Caco-2 (cell line): ENCODE data around the gene SETD6. TPM values are rescaled to one million over a fixed set of nuclear protein-coding genes. Genes with fewer than 3 reads are reported as not detected.

Source experiments
- BruUV-seq: library from RNA; stranded (reverse); fragments of 400-500 nt; replicated peaks from 2 replicates; lab custom pipeline; 2021; lab: Mats Ljungman, UMichigan
- CTCF ChIA-PET: fragments of 300-600 bp; sonication (Branson Sonifier 250); formaldehyde crosslinking; loops from one replicate; lab custom pipeline; 2022; ENCODE audit warnings: antibody characterized with exemption; lab: Charles Lee
- POLR2A ChIA-PET: fragments of 300-600 bp; sonication (Branson Sonifier 250); formaldehyde crosslinking; loops from one replicate; lab custom pipeline; 2022; ENCODE audit warnings: antibody characterized with exemption; lab: Charles Lee
- DNase-seq, 2 experiments: peaks; one replicate each; pipeline versions ENCODE4 v3.0.0 to v3.0.0-alpha.2; 2020 to 2022
- H3K27me3 ChIP-seq: replicated peaks from 2 replicates; pipeline ENCODE4 v1.6.0; 2011; ENCODE audit warnings: low read length; ENCODE audit not compliant: control insufficient read depth, insufficient read depth
- H3K36me3 ChIP-seq: 2 replicates; pipeline ENCODE4 v1.5.1; 2011; ENCODE audit warnings: low read length; ENCODE audit not compliant: control insufficient read depth, insufficient read depth
- H3K4me1 ChIP-seq: fragments of 250-450 bp; sonication (Bioruptor Pico); 2 replicates; pipeline ENCODE4 v1.5.1; 2020; ENCODE audit warnings: mild to moderate bottlenecking
- H3K4me3 ChIP-seq: 2 replicates; pipeline ENCODE4 v1.5.1; 2011; ENCODE audit warnings: low read depth, mild to moderate bottlenecking, control low read depth, low read length
- H3K9me3 ChIP-seq: fragments of 250-450 bp; sonication (Bioruptor Pico); 2 replicates; pipeline ENCODE4 v1.5.1; 2020; ENCODE audit warnings: mild to moderate bottlenecking, moderate library complexity
- H3K27ac Mint-ChIP-seq: one replicate; pipeline ENCODE4 v1.8.0; 2022; ENCODE audit warnings: mixed read lengths; ENCODE audit not compliant: unreplicated experiment
- H3K27me3 Mint-ChIP-seq: one replicate; pipeline ENCODE4 v1.8.0; 2022; ENCODE audit warnings: mixed read lengths; ENCODE audit not compliant: insufficient read depth, unreplicated experiment
- H3K36me3 Mint-ChIP-seq: one replicate; pipeline ENCODE4 v1.8.0; 2022; ENCODE audit warnings: mild to moderate bottlenecking, mixed read lengths; ENCODE audit not compliant: insufficient read depth, unreplicated experiment
- H3K4me1 Mint-ChIP-seq: one replicate; pipeline ENCODE4 v1.8.0; 2022; ENCODE audit warnings: low read depth, mixed read lengths; ENCODE audit not compliant: unreplicated experiment
- H3K4me3 Mint-ChIP-seq: one replicate; pipeline ENCODE4 v1.8.0; 2022; ENCODE audit warnings: mild to moderate bottlenecking, moderate library complexity, mixed read lengths; ENCODE audit not compliant: unreplicated experiment
- H3K9me3 Mint-ChIP-seq: one replicate; pipeline ENCODE4 v1.8.0; 2022; ENCODE audit warnings: mixed read lengths; ENCODE audit not compliant: unreplicated experiment
- CTCF ChIP-seq, 2 experiments: fragments of 200-600 bp in 1 of 2; IDR thresholded peaks; 1 replicate in 1 of 2; 2 replicates in 1 of 2; pipeline versions ENCODE4 v1.5.1 to v1.8.0; 2011 to 2022; ENCODE audit warnings: antibody characterized with exemption in 1 of 2, control low read depth in 1 of 2, inconsistent platforms in 1 of 2, low read depth in 1 of 2, low read length in 1 of 2, mild to moderate bottlenecking in 1 of 2, moderate library complexity in 1 of 2; ENCODE audit not compliant: insufficient read depth in 1 of 2, severe bottlenecking in 1 of 2, unreplicated experiment in 1 of 2
- intact Hi-C: fragments of 100-400 bp; cut with micrococcal nuclease; formaldehyde crosslinking; loops from one replicate; pipeline ENCODE4 v1.10.0; 2022; ENCODE audit not compliant: unreplicated experiment
- total RNA-seq: library from RNA; stranded (reverse); gene quantifications from 2 replicates; pipeline ENCODE4 v1.2.3, GENCODE V29; 2022

Gene SETD6
- total RNA-seq, 1 experiment from 2014 or later: 41.7 TPM

GRCh38 chr16:58492066-58492465 lies 23.3 kb upstream of the SETD6 start:
- TF ChIP-seq CTCF (IDR thresholded peaks at IDR 0.05; ENCODE audit: insufficient read depth in 1 of 2, low read depth in 1 of 2, low read length in 1 of 2, severe bottlenecking in 1 of 2, unreplicated experiment in 1 of 2): no peak
- intact Hi-C loops: no loop called here
- CTCF ChIA-PET: interaction anchor here (0.6 to 0.7 kb wide), 2 partner anchors 21 to 97 kb away, joined by 4 to 5 read pairs; no protein-coding TSS in a partner anchor
- H3K36me3 ChIP-seq: no peaks in the 10 kb centered on the region
- Mint-ChIP-seq H3K27me3 (peaks cover 4% of the 10 kb centered on the region), H3K9me3 (no peaks in the 10 kb centered on the region), H3K36me3 (no peaks in the 10 kb centered on the region), H3K4me1 (no peaks in the 10 kb centered on the region), H3K27ac (no peak overlapping the region), H3K4me3 (no peak overlapping the region)
- H3K4me3 ChIP-seq: no peak overlapping the region
- H3K9me3 ChIP-seq: no peaks in the 10 kb centered on the region
- DNase-seq: no peak
- H3K4me1 ChIP-seq: no peaks in the 10 kb centered on the region
- POLR2A ChIA-PET: no interaction called here
- no peaks in the 10 kb centered on the region for H3K27me3 ChIP-seq
- no TSS peak for BruUV-seq

GRCh38 chr16:58492735-58493134 lies 22.6 kb upstream of the SETD6 start:
- TF ChIP-seq CTCF (IDR thresholded peaks at IDR 0.05; ENCODE audit: insufficient read depth in 1 of 2, low read depth in 1 of 2, low read length in 1 of 2, severe bottlenecking in 1 of 2, unreplicated experiment in 1 of 2): no peak
- no peaks in the 10 kb centered on the region for H3K36me3 ChIP-seq
- Mint-ChIP-seq H3K36me3 (no peaks in the 10 kb centered on the region), H3K27me3 (peaks cover 4% of the 10 kb centered on the region), H3K9me3 (no peaks in the 10 kb centered on the region), H3K4me3 (no peak overlapping the region), H3K27ac (no peak overlapping the region), H3K4me1 (no peaks in the 10 kb centered on the region)
- no peaks in the 10 kb centered on the region for H3K27me3 ChIP-seq
- intact Hi-C loops: no loop called here
- H3K9me3 ChIP-seq: no peaks in the 10 kb centered on the region
- ChIA-PET CTCF (interaction anchor here (0.6 to 0.7 kb wide), 2 partner anchors 22 to 96 kb away, joined by 4 to 5 read pairs; no protein-coding TSS in a partner anchor), POLR2A (no interaction called here)
- H3K4me1 ChIP-seq: no peaks in the 10 kb centered on the region
- H3K4me3 ChIP-seq: no peak overlapping the region
- no peak for DNase-seq
- no TSS peak for BruUV-seq

GRCh38 chr16:58493756-58494431 lies 21.4 kb upstream of the SETD6 start:
- Histone ChIP-seq H3K4me1 (no peaks in the 10 kb centered on the region), H3K36me3 (no peaks in the 10 kb centered on the region), H3K27me3 (no peaks in the 10 kb centered on the region), H3K9me3 (no peaks in the 10 kb centered on the region), H3K4me3 (no peak overlapping the region)
- no peak for DNase-seq
- Mint-ChIP-seq H3K27me3 (peaks cover 4% of the 10 kb centered on the region), H3K4me1 (no peaks in the 10 kb centered on the region), H3K9me3 (no peaks in the 10 kb centered on the region), H3K27ac (no peak overlapping the region), H3K4me3 (no peak overlapping the region), H3K36me3 (no peaks in the 10 kb centered on the region)
- BruUV-seq: no TSS peak
- TF ChIP-seq CTCF (IDR thresholded peaks at IDR 0.05; ENCODE audit: insufficient read depth in 1 of 2, low read depth in 1 of 2, low read length in 1 of 2, severe bottlenecking in 1 of 2, unreplicated experiment in 1 of 2): no peak
- POLR2A ChIA-PET: no interaction called here
- intact Hi-C loops: no loop called here
- CTCF ChIA-PET: interaction anchor here (1.0 to 2.6 kb wide), 2 partner anchors 167 to 262 kb away, joined by 3 to 10 read pairs; no protein-coding TSS in a partner anchor
